ENCODE measurements around the gene ZNF430.
"Not testable (repeated sequence)": the region's sequence is repeated elsewhere in the genome, so short reads cannot be mapped to it uniquely, and the experiment has no call there.

Gene ZNF430

DNA sequence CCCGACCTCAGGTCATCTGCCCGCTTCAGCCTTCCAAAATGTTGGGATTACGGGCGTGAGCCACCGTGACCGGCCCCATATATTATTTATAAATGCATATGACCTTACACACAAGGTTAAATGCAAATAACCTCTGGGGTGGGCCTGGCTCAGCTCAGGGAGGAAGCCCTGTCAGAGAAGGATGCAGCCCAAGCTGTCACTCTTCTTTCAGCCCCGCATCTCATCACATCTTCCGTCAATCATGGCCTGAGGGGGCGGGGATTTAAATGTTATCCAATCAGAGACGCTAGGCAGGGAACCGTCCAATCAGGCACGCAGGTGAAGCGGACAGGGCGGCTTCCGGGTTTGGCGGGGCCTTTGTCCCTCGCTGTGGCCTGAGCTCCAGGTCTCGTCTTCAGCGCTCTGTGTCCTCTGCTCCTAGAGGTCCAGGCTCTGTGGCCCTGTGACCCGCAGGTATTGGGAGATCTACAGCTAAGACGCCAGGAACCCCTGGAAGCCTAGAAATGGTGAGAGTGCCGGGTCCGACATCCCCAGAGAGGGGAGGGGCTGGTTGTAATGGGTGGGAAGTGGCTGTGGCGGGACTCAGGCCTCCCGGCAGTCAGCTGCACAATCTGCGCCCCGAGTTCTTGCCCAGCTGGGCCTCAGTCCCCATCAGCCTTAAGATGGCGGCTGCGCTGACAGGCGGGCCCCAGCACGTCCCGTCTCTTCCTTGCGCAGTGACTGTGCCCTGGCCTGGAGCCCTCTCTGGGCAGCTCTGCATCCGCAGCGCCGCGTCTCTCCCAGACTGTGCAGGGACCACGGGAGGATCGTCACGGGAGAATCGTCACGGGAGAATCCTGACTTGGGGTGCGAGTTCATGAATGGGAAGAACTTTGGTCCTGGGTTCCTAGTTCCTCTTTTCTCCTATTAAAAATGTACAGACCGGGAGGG lies at the start of gene ZNF430:
TSS of gene ZNF430 (plus strand) at position 360 of the 930 bp plus-strand sequence. CDS start at position 504, 144 bp downstream.
- TF ChIP-seq, protein P1, sequence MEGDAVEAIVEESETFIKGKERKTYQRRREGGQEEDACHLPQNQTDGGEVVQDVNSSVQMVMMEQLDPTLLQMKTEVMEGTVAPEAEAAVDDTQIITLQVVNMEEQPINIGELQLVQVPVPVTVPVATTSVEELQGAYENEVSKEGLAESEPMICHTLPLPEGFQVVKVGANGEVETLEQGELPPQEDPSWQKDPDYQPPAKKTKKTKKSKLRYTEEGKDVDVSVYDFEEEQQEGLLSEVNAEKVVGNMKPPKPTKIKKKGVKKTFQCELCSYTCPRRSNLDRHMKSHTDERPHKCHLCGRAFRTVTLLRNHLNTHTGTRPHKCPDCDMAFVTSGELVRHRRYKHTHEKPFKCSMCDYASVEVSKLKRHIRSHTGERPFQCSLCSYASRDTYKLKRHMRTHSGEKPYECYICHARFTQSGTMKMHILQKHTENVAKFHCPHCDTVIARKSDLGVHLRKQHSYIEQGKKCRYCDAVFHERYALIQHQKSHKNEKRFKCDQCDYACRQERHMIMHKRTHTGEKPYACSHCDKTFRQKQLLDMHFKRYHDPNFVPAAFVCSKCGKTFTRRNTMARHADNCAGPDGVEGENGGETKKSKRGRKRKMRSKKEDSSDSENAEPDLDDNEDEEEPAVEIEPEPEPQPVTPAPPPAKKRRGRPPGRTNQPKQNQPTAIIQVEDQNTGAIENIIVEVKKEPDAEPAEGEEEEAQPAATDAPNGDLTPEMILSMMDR (IDR thresholded peaks at IDR 0.05; ENCODE audit: extremely low read depth, insufficient read depth, missing control alignments): no peak
- DNase-seq (ENCODE audit: low spot score): peak; percentile 85
- in situ Hi-C loops (cut with MboI; ENCODE audit: low pct_unique_long_range_greater_than_20kb, low sequenced_read_pairs, unreplicated experiment): no loop called here

DNA sequence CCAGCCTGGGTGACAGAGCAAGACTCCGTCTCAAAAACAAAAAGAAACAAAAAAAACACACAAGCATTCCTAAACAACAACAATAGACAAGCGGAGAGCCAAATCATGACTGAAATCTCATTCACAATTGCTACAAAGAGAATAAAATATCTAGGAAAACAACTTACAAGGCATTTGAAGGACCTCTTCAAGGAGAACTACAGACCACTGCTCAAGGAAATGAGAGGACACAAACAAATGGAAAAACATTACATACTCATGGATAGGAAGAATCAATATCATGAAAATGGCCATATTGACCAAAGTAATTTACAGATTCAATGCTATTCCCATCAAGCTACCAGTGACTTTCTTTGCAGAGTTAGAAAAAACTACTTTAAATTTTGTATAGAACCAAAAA lies 27.7 kb upstream of the ZNF430 start:
- in situ Hi-C loops (cut with MboI; ENCODE audit: low pct_unique_long_range_greater_than_20kb, low sequenced_read_pairs, unreplicated experiment); DNase-seq (ENCODE audit: low spot score): not testable (repeated sequence)

DNA sequence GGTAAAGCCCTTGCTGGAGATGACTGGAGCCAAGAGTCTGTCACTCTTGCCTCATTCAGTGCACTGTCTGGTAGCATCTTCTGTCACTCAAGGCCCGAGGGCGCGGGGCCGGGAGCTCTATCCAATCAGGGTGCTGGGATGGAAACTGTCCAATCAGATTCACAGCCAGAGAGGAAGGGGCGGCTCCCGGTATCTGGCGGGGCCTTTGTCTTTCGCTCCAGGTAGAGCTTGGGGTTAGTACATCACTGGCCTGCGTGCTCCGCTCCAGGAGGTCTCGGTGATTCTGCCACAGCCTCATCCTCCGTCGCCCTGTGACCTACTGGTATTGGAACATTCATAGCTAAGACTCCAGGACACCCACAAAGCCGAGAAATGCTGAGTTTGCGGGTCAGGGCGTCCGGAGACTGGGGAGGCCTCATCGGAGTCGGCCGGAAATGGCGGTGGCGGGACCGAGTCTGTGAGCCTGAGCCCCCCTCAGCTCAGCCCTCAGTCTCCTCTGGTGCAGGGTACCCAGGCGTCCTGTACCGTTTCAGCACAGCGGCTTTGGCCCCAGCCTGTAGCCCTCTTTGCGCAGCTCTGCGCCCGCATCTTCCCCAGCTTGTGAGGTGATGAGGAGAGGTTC lies 20.6 kb upstream of the ZNF430 start:
- TF ChIP-seq, protein P1 (IDR thresholded peaks at IDR 0.05; ENCODE audit: extremely low read depth, insufficient read depth, missing control alignments): no peak
- in situ Hi-C loops (cut with MboI; ENCODE audit: low pct_unique_long_range_greater_than_20kb, low sequenced_read_pairs, unreplicated experiment): no loop called here
- DNase-seq (ENCODE audit: low spot score): peak; percentile 82

DNA sequence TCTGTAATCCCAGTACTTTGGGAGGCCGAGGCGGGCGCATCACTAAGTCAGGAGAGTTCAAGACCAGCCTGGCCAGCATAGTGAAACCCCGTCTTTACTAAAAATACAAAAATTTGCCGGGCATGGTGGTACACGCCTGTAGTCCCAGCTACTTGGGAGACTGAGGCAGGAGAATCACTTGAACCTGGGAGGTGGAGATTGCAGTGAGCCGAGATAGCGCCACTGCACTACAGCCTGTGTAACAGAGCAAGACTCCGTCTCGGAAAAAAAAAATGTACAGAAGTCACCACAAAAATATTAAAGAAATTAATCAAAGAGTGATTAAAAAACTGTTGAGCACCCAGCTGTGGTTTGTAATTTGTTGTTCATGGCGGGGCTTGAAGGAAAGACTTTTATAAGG lies 781 bp downstream of the ZNF430 start:
- in situ Hi-C loops (cut with MboI; ENCODE audit: low pct_unique_long_range_greater_than_20kb, low sequenced_read_pairs, unreplicated experiment); DNase-seq (ENCODE audit: low spot score): not testable (repeated sequence)

DNA sequence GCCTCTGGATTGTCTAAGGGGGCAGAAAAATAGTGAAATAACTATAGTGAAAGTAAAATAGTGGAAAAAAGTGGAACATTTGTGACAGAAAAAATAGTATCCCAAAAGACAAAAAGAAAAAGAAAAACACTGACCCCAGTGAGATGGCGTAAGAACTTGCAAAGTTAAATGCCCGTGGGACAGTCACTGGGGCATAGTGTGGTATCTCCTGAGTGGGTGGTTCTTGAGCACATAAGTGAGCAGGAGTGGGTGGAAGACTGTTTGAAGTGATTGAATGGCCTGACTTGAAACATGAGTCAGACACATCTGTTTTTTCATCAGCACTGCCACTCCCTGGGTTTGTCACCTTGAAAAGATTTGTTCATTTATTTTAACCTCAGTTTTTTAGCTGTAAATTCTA lies 2.5 kb downstream of the ZNF430 start:
- TF ChIP-seq, protein P1 (IDR thresholded peaks at IDR 0.05; ENCODE audit: extremely low read depth, insufficient read depth, missing control alignments): no peak

DNA sequence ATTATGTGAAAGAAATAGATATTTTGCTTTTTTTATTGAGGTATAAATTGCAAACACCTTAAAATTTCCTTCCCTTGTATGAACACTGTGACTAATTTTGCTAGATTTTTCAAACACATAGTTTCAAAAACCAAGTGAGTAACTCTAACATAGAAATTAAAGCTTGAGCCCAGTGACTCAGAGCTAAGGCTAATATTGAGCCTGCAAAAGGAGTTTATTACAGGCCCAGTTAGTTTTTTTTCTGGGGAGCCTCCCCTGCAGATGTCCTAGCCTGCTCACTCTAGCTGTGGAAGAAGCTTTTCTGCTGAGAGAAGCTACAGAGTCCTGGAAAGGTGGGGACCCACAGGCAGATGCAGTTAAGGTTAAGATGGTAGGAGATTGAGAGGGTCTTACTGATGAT lies 3.4 kb downstream of the ZNF430 start:
- no peak for DNase-seq (ENCODE audit: low spot score)
- TF ChIP-seq, protein P1 (IDR thresholded peaks at IDR 0.05; ENCODE audit: extremely low read depth, insufficient read depth, missing control alignments): no peak
- in situ Hi-C loops (cut with MboI; ENCODE audit: low pct_unique_long_range_greater_than_20kb, low sequenced_read_pairs, unreplicated experiment): no loop called here

More for the DNA sequence above, 2.5 kb downstream of the ZNF430 start:
- in situ Hi-C loops (cut with MboI; ENCODE audit: low pct_unique_long_range_greater_than_20kb, low sequenced_read_pairs, unreplicated experiment): no loop called here
- peak; percentile 12 for DNase-seq (ENCODE audit: low spot score)

DNA sequence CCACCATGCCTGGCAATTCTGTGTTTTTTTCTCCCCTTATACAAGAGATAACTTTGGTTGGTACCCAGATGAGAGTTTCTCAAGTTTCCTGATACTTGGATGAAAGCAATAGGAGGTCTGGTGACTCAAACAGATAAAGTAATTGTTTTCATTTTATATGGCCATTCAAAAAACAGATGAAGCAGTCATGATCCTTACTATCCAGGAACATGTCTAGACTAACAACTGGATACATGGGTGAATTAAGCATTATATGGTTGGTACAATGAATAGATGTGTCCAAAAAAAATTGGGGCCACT lies 8.5 kb downstream of the ZNF430 start:
- in situ Hi-C loops (cut with MboI; ENCODE audit: low pct_unique_long_range_greater_than_20kb, low sequenced_read_pairs, unreplicated experiment): no loop called here

More for the DNA sequence above, 8.5 kb downstream of the ZNF430 start:
- DNase-seq (ENCODE audit: low spot score): no peak
- TF ChIP-seq, protein P1 (IDR thresholded peaks at IDR 0.05; ENCODE audit: extremely low read depth, insufficient read depth, missing control alignments): no peak
